ENCODE measurements around the gene CAPN1. TPM values are rescaled to one million over a fixed set of nuclear protein-coding genes. Genes with fewer than 3 reads are reported as not detected.

Gene CAPN1
- polyA plus RNA-seq, 1 of the 3 experiments (the other 2 are of a cell fraction), result 92.2 TPM

- no peak overlapping the region for H2AFZ ChIP-seq (ENCODE audit: low read depth)
- no peak overlapping the region for H3K4me2 ChIP-seq
- H3K9me3 ChIP-seq, result no peaks in the 10 kb centered on the region
- no peak for DNase-seq
- no peak overlapping the region for H3K27ac ChIP-seq (ENCODE audit: low read depth in 2 of 2, low read length in 1 of 2)
- H3K79me2 ChIP-seq (ENCODE audit: insufficient read depth), result no peaks in the 10 kb centered on the region
- CTCF ChIA-PET, result interaction anchor here (0.6 to 1.3 kb wide), 2 partner anchors 24 to 43 kb away, joined by 3 read pairs; no protein-coding TSS in a partner anchor
- no peaks in the 10 kb centered on the region for H3K9me2 ChIP-seq
- no peak for TF ChIP-seq EP300 (IDR thresholded peaks at IDR 0.05; ENCODE audit: borderline replicate concordance in 1 of 2, low read depth in 1 of 2, low read length in 1 of 2)
- TF ChIP-seq, protein P1, sequence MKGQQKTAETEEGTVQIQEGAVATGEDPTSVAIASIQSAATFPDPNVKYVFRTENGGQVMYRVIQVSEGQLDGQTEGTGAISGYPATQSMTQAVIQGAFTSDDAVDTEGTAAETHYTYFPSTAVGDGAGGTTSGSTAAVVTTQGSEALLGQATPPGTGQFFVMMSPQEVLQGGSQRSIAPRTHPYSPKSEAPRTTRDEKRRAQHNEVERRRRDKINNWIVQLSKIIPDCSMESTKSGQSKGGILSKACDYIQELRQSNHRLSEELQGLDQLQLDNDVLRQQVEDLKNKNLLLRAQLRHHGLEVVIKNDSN (IDR thresholded peaks at IDR 0.05; ENCODE audit: borderline replicate concordance, low read depth), result no peak
- no peak for TF ChIP-seq CTCF (IDR thresholded peaks at IDR 0.05)
- no peak for TF ChIP-seq GATA2 (CRISPR knock-in tag; IDR thresholded peaks at IDR 0.05)
- TF ChIP-seq IRF3 (IDR thresholded peaks at IDR 0.05; ENCODE audit: low read depth, low read length), result no peak
- TF ChIP-seq GABPA (IDR thresholded peaks at IDR 0.05; ENCODE audit: low read depth), result no peak
- TF ChIP-seq RAD21 (IDR thresholded peaks at IDR 0.05; ENCODE audit: low read length), result no peak
- no peak for TF ChIP-seq RXRA (IDR thresholded peaks at IDR 0.05; ENCODE audit: borderline replicate concordance, low read depth)
- TF ChIP-seq NRF1 (IDR thresholded peaks at IDR 0.05; ENCODE audit: low read depth, low read length), result no peak
- TF ChIP-seq TAF1 (IDR thresholded peaks at IDR 0.05; ENCODE audit: borderline replicate concordance, low read depth, low read length), result no peak
- no peak for TF ChIP-seq MXI1 (IDR thresholded peaks at IDR 0.05; ENCODE audit: low read depth, low read length)
- H3K27me3 ChIP-seq (ENCODE audit: insufficient read depth), result no peaks in the 10 kb centered on the region
- no peaks in the 10 kb centered on the region for H3K36me3 ChIP-seq (replicated peaks in 1 of 2; ENCODE audit: control insufficient read depth in 1 of 2, insufficient read depth in 2 of 2, low read length in 1 of 2)
- no peak overlapping the region for H3K4me3 ChIP-seq (ENCODE audit: low read depth in 2 of 2, low read length in 1 of 2)
- no peaks in the 10 kb centered on the region for H3F3A ChIP-seq (replicated peaks; ENCODE audit: insufficient read depth)
- no peak overlapping the region for H3K9ac ChIP-seq
- no peaks in the 10 kb centered on the region for H3K4me1 ChIP-seq (ENCODE audit: control insufficient read depth in 1 of 2, insufficient read depth in 2 of 2, low read depth in 1 of 2, low read length in 1 of 2)
- POLR2A ChIA-PET, result no interaction called here
- 84% methylated on average over 3 of the region's 3 CpGs for WGBS (ENCODE audit: low lambda C conversion rate)
- H4K20me1 ChIP-seq (ENCODE audit: insufficient read depth), result no peaks in the 10 kb centered on the region
These were observed 25.5 kb upstream of the CAPN1 start for GRCh38 chr11:65156256-65156655.

GRCh38 chr11:65156926-65157325 lies 24.8 kb upstream of the CAPN1 start:
- no peak for TF ChIP-seq MEF2A (IDR thresholded peaks at IDR 0.05; ENCODE audit: borderline replicate concordance, low read depth)
- TF ChIP-seq GABPA (IDR thresholded peaks at IDR 0.05; ENCODE audit: low read depth), result no peak
- no peak for TF ChIP-seq ELF1 (IDR thresholded peaks at IDR 0.05)
- TF ChIP-seq EZH2phosphoT487 (IDR thresholded peaks at IDR 0.05; ENCODE audit: borderline replicate concordance, low read depth), result no peak
- TF ChIP-seq TEAD4 (IDR thresholded peaks at IDR 0.05; ENCODE audit: borderline replicate concordance, insufficient read depth), result no peak
- no peak for TF ChIP-seq GATA2 (CRISPR knock-in tag; IDR thresholded peaks at IDR 0.05)
- no peak for TF ChIP-seq ZBTB33 (IDR thresholded peaks at IDR 0.05; ENCODE audit: borderline replicate concordance, low read depth)
- TF ChIP-seq IRF3 (IDR thresholded peaks at IDR 0.05; ENCODE audit: low read depth, low read length), result no peak
- TF ChIP-seq POLR2AphosphoS5 (IDR thresholded peaks at IDR 0.05; ENCODE audit: low read depth, low read length), result no peak
- H3K27me3 ChIP-seq (ENCODE audit: insufficient read depth), result no peaks in the 10 kb centered on the region
- H4K20me1 ChIP-seq (ENCODE audit: insufficient read depth), result no peaks in the 10 kb centered on the region
- no peak overlapping the region for H3K4me2 ChIP-seq
- no peaks in the 10 kb centered on the region for H3K79me2 ChIP-seq (ENCODE audit: insufficient read depth)
- no peaks in the 10 kb centered on the region for H3K36me3 ChIP-seq (replicated peaks in 1 of 2; ENCODE audit: control insufficient read depth in 1 of 2, insufficient read depth in 2 of 2, low read length in 1 of 2)
- H3F3A ChIP-seq (replicated peaks; ENCODE audit: insufficient read depth), result no peaks in the 10 kb centered on the region
- H3K9ac ChIP-seq, result no peak overlapping the region
- H3K4me1 ChIP-seq (ENCODE audit: control insufficient read depth in 1 of 2, insufficient read depth in 2 of 2, low read depth in 1 of 2, low read length in 1 of 2), result no peaks in the 10 kb centered on the region
- POLR2A ChIA-PET, result no interaction called here
- H2AFZ ChIP-seq (ENCODE audit: low read depth), result no peak overlapping the region
- H3K27ac ChIP-seq (ENCODE audit: low read depth in 2 of 2, low read length in 1 of 2), result no peak overlapping the region
- H3K9me2 ChIP-seq, result no peaks in the 10 kb centered on the region
- H3K9me3 ChIP-seq, result no peaks in the 10 kb centered on the region
- 0% methylated on average over 1 of the region's 3 CpGs for WGBS (ENCODE audit: low lambda C conversion rate)
- H3K4me3 ChIP-seq (ENCODE audit: low read depth in 2 of 2, low read length in 1 of 2), result no peak overlapping the region
- CTCF ChIA-PET, result no interaction called here
- no peak for DNase-seq
